Measurements from ENCODE around the gene MYB. TPM values are rescaled to one million over a fixed set of nuclear protein-coding genes. Genes with fewer than 3 reads are reported as not detected.
"Not testable (repeated sequence)": the region's sequence is repeated elsewhere in the genome, so short reads cannot be mapped to it uniquely, and the experiment has no call there.

Gene MYB
- polyA plus RNA-seq (2012; ENCODE audit: insufficient read depth, insufficient read length) = 161 TPM

DNA sequence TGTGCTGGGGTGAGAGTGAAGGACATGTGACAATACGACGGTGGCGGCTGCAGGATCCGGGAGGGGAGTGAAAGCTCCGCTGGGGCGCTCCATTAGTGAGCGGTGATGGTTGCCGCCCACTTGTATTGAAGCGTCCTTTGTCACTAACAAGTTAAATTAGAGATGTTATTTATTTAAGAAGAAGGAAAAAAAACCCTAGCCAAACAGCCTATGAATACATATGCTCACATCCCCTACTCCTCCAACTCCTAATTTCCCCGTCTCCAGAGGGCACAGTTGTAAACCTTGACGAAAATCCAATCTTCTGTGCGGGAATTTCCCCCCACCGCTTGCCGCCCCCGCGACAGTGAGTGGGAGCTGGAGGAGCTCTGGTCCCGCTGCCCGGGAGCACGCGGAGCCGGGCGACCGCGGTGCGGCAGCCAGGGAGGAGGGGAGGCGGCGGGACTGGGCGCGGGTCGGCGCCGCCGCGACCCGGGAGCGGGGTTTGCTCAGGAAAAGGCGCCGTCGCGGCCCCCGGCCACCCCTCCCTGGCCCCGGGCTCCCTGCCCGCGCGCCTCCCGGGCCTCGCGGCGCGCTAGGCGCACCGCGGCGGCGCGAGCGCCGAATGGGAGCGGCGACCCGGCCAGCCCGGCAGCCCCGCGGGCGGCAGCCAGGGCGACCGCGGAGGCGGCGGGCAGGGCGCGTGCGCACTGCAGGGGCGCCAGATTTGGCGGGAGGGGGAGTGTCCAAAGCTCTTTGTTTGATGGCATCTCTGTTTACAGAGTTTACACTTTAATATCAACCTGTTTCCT lies at the start of gene MYB:
MYB (plus strand) TSS at position 767 of the 791 bp plus-strand sequence. CDS start 206 bp downstream, outside the sequence.
- DNase-seq (ENCODE audit: low read depth, low spot score) = peak; percentile 92
- H3K4me3 ChIP-seq (ENCODE audit: low read length) = peak within 1 kb of the TSS; percentile 97

DNA sequence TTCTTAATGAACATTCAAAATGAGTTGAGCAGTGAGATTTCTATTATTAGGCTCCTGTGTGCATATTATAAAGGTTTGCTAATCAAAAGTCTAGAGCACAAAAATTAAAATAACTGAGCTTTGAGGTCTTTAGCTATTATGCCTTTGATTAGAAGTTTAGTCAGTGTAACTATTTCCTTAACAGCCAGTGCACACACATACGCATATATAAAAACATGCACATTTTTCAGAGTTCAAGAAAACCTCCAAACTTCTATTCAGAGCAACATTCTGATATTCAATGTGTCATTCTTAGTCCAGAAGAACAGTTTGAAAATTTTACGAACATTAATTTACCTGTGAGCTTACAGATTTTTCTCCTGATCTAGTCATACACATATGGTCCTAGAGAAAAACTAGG lies 48.3 kb upstream of the MYB start:
- H3K4me3 ChIP-seq (ENCODE audit: low read length) = no peak overlapping the region
- no peak for DNase-seq (ENCODE audit: low read depth, low spot score)

DNA sequence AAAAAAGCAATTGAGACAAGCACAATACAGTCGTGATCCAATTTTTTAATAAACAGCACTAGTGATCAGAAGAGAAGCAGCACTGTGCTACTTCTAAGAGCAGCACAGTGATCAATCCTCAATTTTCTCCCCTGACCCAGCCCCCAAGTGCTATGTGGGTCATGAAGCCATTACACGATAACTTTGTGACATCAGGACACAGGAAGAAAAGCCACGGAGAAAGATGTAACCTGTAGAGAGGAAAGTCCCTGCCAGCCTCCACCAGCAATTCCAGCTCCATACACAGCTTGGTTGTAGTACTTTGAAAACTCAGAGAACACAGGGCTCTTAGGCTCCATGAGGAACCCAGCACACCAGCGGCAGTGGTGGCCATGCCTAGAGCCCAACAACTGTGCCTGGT lies 45.3 kb upstream of the MYB start:
- DNase-seq (ENCODE audit: low read depth, low spot score) = no peak
- no peak overlapping the region for H3K4me3 ChIP-seq (ENCODE audit: low read length)

DNA sequence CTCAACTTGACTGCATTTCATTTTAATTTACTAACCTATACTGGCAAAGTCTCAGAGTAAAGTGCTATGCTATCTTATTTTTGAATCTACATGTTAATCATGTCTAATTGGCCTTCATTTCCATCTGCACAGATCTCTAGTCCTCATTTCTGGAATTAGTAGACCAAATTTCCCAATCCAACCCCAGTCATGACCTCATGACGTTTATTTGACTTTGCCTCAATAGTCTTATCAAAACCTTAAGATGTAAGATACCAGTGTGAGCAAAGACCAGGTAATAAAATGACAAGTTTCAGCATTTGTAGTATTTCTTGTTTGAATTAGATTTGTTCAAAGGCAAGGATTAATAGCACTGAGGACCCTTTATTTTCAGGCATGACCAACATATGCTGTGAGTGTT lies 43.3 kb upstream of the MYB start:
- DNase-seq (ENCODE audit: low read depth, low spot score) = no peak
- H3K4me3 ChIP-seq (ENCODE audit: low read length) = no peak overlapping the region

DNA sequence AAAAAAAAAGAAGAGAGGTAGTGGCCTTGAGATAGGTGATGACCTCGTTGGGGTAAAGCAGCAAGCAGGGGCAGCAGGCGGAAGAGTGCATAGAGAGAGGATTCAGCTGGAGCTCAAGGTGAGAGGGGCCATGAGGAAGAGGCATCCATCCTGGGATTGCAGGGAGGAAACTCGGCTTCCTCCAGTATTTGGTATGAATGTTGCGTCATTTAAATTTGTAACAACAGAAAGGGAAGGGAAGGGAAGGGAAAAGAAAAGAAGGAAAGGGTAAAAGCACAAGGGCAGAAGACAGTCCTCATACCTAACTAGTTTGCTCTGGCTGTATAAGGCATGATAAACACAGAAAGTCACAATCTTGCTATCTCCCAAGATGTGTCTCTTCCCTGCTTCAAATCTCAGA lies 39.9 kb upstream of the MYB start:
- no peak overlapping the region for H3K4me3 ChIP-seq (ENCODE audit: low read length)
- no peak for DNase-seq (ENCODE audit: low read depth, low spot score)

DNA sequence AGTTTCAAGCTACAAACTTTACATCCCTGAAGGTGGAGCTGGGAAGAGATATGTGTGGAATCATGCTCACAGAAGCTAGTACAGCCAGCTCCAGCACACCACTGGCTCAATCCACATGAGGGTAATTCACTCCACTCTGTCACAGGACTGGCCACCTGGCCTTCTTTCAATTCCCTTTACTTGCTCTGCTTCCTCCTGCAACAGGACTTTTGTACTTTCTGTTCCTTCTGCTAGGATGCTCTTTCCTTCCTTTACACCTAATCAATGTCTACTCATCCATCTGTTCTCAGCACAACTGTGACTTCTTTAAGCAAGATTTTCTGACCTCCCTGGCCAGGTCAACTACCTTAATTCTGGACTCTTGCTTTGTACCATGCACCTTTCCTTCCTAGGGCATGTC lies 39.4 kb upstream of the MYB start:
- DNase-seq (ENCODE audit: low read depth, low spot score) = no peak

DNA sequence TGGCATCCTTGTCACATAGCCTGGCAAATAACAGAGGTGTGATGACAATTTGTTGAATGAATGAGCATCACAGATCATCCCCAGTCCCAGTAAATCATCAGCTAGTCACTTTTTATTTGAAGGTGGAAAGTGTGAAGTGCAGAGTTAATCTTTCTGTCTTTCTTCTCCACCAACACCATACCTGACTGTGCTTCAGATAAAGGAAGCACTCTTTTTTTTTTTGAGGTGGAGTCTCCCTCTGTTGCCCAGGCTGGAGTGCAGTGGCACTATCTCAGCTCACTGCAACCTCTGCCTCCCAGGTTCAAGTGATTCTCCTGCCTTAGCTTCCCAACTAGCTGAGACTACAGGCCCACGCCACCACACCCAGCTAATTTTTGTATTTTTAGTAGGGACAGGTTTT lies 38.9 kb upstream of the MYB start:
- H3K4me3 ChIP-seq (ENCODE audit: low read length); DNase-seq (ENCODE audit: low read depth, low spot score): not testable (repeated sequence)

More for the DNA sequence above, 39.4 kb upstream of the MYB start:
- H3K4me3 ChIP-seq (ENCODE audit: low read length) = no peak overlapping the region

DNA sequence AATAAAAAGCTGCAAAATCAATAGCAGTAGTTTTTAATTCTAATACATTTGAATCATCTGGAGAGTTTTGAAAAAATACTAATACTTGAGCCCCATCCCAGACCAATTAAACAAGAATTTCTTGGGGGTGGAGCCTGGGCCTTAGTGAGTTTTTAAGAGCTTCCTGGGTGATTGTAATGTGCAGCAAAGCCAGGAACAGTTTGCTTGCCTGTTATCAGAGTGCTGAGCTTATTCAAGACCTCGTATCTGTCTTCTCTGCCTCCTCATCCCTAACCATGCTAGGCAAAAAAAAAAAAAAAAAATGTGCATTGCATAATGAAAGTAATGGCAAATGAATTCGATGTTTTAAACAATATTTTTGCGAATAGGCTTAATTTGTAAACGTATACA lies 36.4 kb upstream of the MYB start:
- H3K4me3 ChIP-seq (ENCODE audit: low read length) = no peak overlapping the region
- DNase-seq (ENCODE audit: low read depth, low spot score) = peak; percentile 50

DNA sequence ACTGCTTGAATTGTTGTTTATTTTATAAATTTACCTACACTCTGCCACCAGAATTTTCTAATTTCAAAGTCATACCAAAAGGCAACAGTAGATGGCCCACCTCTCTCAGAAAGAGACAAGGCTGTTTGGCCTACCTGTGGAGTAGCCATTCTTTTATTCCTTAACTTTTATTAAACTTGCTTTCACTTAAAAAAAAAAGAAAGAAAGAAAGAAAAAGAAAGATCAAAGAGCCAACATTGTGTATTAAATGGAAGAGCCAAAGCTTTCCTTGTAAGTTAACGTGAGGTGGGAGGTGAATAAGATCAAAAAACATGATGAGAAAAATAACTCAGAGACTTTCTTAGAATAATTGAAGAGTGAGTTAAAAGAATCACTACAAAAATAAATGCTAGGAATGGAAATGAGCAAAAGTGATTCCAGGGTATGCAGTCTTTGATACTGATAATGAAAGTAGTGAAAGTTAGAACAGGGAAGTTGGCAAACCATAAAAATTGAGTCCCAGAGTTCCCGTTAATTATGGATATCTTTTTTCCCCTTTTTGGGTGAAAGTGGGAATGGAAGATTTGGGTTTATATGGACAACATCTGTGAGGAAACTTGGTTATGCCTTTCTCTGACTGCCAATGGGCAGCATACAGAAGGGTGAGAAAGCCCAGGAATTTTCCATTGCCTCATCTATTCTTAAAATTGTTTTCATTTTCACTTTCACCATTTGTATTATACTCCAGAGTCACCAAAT lies 35.9 kb upstream of the MYB start:
- peak; percentile 75 for DNase-seq (ENCODE audit: low read depth, low spot score)
- H3K4me3 ChIP-seq (ENCODE audit: low read length) = no peak overlapping the region

DNA sequence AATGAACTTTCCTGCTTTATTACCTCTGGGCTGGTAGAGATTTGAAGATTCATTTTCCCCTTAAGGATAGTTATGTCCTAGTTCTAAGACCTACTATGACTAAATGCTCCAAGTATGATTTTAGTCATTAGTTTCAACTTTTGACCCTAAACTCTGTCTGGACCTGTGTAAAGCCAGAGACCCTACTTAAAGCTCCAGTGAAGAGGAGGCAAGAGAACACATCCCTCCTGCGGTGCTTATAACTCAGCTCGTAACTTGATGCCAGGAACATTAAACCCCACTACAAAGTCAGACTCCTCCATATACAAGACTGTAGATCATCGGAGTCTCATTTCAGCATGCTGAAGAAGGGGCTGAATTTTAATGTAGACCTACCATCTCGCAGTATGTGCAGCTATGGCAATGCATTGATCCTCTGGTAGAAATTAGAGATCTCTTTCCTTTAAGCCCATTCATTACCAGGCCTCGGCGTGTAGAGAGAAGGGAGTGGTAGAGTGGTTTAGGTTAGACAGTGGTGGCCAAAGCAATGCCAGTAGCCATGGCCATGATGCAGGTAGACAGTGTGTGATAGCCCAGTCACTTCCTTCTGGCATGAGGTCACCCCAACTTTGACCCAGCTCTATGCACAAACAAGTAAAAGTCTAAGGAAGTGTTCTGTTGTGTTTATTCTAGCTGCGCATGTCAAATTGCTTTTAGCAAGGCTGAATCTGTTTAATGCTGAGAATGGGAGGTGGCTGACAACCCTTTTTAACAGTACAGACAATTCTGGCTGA lies 34.8 kb upstream of the MYB start:
- no peak overlapping the region for H3K4me3 ChIP-seq (ENCODE audit: low read length)

DNA sequence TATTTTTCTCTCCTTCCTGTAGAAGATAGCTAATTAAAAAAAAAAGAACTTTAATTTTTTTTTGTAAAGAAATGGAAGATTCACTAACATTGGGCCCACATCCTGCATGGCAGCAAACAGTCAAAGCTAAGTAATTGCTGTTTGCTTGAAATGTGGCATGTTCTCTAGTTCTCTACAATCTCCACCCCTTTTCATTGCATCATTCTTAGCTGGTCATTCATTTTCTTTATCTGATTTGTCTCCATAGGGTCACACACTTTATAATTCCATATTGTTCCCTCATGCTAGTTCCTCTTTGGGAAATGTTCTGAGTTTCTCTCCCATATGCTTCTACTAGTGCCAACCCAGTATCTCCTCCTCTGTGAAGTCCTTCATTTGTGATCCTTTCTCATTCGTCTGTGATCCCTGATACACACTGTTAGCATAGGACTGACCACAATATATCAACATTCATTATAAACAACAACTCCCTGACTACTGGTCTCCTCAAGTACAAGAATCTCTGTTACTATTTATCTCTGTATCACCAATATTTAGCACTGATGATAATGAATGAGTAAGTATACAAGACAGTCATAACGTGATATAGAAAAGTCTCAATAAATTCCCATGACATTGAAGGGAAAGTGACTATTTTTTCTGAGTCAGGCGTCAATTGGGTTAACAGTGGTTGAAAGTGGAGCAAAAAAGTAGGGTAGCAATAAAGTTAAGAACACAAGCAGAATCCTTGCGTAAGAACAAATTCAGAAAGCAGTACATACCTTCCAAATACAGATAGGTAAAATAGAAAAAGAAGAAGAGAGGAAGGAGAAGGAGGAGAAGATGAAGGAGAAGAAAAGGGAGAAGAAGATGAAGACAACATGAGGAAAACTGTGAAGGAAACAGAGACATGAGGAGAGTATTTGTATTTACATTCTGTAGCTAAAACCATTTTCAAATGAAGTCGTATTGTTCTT lies 33.2 kb upstream of the MYB start:
- no peak overlapping the region for H3K4me3 ChIP-seq (ENCODE audit: low read length)
- no peak for DNase-seq (ENCODE audit: low read depth, low spot score)

More for the DNA sequence above, 34.8 kb upstream of the MYB start:
- no peak for DNase-seq (ENCODE audit: low read depth, low spot score)

DNA sequence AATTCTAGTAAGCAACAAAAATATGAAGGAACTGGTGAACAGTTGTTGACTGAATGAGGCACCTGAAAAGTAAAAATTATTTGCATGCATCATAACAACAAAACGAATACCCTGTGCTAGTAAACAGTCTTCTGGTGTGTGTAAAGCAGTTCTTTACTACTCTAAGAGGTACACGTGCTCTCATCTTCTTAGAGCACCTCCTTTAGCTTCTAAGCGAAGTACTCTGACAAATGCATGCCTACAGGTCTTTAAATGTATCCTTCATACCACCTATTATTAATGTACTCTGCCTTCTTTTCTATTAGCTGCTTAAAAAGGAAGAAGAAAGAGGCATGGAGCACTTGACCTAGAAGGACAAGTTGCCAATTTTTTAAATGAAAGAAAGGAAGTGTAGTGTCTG lies 32.2 kb upstream of the MYB start:
- DNase-seq (ENCODE audit: low read depth, low spot score) = no peak
- no peak overlapping the region for H3K4me3 ChIP-seq (ENCODE audit: low read length)

DNA sequence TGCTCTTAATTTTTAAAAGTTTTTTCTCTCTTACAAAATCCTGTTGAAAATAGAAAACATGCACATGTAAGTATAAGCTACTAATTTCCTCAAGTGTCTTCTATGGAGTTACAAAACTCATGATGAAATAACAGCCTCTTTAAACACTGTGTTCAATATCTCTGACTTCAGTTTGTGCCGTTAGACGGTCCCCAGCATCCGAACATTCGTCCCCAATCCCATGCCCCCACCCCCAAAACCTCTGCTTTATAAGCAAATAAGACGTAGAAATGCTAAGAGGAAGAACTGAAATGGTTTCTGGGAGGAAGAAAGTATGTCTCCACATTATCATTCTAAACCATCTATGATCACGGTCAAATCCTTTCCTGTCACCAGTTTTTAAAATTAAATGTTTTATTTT lies 31.7 kb upstream of the MYB start:
- no peak for DNase-seq (ENCODE audit: low read depth, low spot score)
- H3K4me3 ChIP-seq (ENCODE audit: low read length) = no peak overlapping the region

DNA sequence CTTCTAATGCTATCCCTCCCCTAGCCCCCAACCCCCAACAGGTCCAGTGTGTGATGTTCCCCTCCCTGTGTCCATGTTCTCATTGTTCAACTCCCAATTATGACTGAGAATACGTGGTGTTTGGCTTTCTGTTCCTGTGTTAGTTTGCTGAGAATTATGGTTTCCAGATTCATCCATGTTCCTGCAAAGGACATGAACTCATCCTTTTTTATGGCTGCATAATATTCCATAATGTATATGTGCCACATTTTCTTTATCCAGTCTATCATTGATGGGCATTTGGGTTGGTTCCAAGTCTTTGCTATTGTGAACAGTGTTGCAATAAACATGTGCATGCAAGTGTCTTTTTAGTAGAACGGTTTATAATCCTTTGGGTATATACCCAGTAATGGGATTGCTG lies 30.6 kb upstream of the MYB start:
- DNase-seq (ENCODE audit: low read depth, low spot score); H3K4me3 ChIP-seq (ENCODE audit: low read length): not testable (repeated sequence)

DNA sequence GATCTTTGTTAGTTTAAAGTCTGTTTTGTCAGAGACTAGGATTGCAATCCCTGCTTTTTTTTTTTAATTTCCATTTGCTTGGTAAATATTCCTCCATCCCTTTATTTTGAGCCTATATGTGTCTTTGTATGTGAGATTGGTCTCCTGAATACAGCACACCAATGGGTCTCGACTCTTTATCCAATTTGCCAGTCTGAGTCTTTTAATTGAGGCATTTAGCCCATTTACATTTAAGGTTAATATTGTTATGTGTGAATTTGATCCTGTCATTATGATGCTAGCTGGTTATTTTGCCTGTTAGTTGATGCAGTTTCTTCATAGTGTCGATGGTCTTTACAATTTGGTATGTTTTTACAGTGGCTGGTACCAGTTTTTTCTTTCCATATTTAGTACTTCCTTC lies 27.0 kb upstream of the MYB start:
- DNase-seq (ENCODE audit: low read depth, low spot score); H3K4me3 ChIP-seq (ENCODE audit: low read length): not testable (repeated sequence)

DNA sequence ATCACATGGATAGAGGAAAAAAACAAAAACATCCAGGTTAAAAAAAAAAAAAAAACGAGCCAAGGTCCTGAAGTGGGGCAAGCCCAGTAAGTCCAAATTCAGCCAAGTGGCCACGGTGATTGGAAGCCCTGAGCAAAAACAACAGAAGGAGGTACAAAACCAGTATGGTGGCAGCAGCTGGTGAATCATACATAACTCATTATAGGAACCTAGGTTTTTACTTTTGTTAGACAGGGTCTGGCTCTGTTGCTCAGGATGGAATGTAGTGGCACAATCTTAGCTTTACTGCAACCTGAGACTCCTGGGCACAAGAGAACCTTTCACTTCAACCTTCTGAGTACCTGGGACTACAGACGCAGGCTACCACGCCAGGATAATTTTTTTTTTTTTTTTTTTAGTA lies 22.7 kb upstream of the MYB start:
- DNase-seq (ENCODE audit: low read depth, low spot score) = no peak
- H3K4me3 ChIP-seq (ENCODE audit: low read length) = no peak overlapping the region

DNA sequence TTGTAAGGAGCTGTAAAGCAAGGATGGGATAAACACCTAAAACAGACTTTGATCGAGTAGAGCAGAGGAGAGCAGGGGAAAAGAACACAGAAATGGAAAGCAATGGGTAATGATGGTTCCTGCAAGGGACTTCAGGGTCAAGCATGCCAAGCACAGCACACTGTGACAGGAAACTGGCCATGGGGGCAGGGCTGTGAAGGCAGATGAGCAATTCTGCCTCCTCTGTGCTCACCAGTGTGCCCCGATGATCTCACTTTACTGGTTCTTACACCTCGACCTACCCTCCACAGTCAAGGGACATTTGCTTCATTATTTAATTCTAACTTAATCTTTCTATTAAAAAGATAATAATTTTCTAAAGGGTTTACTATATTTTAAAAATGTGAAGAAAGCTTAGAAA lies 21.6 kb upstream of the MYB start:
- DNase-seq (ENCODE audit: low read depth, low spot score) = no peak
- no peak overlapping the region for H3K4me3 ChIP-seq (ENCODE audit: low read length)

DNA sequence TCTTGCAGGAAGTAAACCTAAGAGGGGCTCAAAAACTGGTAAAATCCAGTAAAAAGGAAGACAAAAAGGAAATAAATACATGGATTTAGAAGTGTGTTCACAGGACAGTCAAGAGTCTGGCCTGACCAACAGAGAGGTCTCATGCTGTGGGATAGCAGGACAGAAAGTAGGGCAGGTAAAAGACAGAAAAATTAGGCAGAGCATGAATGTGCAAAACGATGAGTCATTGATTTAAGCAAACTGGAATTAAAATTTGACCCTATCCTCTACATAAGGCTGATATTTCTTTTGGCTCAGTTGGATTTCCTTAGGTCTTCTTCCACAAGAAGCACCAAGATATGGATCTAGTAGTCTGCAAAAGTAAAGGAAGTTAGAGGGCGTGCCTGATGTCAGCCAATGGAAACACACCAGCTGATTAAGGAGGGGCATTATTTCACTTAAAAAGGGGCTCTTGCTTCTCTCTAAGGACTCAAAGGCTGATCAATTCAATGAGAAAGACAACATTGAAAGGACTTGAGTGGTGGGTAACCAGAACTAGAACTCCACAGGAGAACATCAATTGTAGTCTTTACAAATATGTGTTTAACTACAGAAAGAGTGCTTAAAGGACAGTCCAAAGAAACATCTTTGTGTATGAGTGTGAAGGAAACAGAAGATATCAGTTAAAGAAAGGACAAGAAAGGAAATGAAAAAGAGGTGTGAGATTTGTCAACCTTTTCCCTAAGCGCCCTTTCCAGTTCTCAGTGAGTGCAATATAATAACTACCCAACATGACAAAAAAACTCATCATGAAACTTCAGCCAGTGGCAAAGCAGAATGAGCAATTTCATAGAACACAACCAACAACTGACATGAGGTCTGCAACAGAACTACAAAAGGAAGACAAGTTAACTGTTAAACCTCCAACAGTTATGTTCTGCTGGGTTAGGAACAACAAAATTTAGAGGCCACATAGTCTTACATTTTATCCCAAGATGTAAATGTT lies 19.4 kb upstream of the MYB start:
- H3K4me3 ChIP-seq (ENCODE audit: low read length) = no peak overlapping the region
- DNase-seq (ENCODE audit: low read depth, low spot score) = no peak
